ENCODE measurements around the gene CLSTN2. TPM values are rescaled to one million over a fixed set of nuclear protein-coding genes. Genes with fewer than 3 reads are reported as not detected.

The CLSTN2 gene
- total RNA-seq, 1 donor from 2014 or later, result 12.9 TPM

GRCh38 chr3:140363801-140364200 lies 428.8 kb downstream of the CLSTN2 start:
- Mint-ChIP-seq H3K9me3 (no peaks in the 10 kb centered on the region), H3K27me3 (peaks cover 3% of the 10 kb centered on the region)
- no peak for DNase-seq (ENCODE audit: extremely low spot score, unreplicated experiment)

GRCh38 chr3:140365872-140366697 lies 431.1 kb downstream of the CLSTN2 start:
- no peak for TF ChIP-seq CTCF (conservative IDR thresholded peaks at IDR 0.05)
- Mint-ChIP-seq H3K9me3 (no peaks in the 10 kb centered on the region), H3K36me3 (no peaks in the 10 kb centered on the region), H3K27ac (no peak overlapping the region), H3K4me3 (no peak overlapping the region), H3K27me3 (peaks cover 3% of the 10 kb centered on the region), H3K4me1 (ENCODE audit: unreplicated experiment) (peaks cover 11% of the 10 kb centered on the region)
- DNase-seq (ENCODE audit: extremely low spot score, unreplicated experiment), result no peak

More at GRCh38 chr3:140363801-140364200, 428.8 kb downstream of the CLSTN2 start:
- H3K4me3 Mint-ChIP-seq, result no peak overlapping the region
- H3K27ac Mint-ChIP-seq, result no peak overlapping the region
- no peak for TF ChIP-seq CTCF (conservative IDR thresholded peaks at IDR 0.05)
- no peaks in the 10 kb centered on the region for H3K4me1 Mint-ChIP-seq (ENCODE audit: unreplicated experiment)
- H3K36me3 Mint-ChIP-seq, result no peaks in the 10 kb centered on the region

- Mint-ChIP-seq H3K4me1 (ENCODE audit: unreplicated experiment) (peaks cover 11% of the 10 kb centered on the region), H3K9me3 (no peaks in the 10 kb centered on the region), H3K4me3 (no peak overlapping the region), H3K36me3 (no peaks in the 10 kb centered on the region), H3K27me3 (peaks cover 3% of the 10 kb centered on the region), H3K27ac (no peak overlapping the region)
- no peak for DNase-seq (ENCODE audit: extremely low spot score, unreplicated experiment)
- no peak for TF ChIP-seq CTCF (conservative IDR thresholded peaks at IDR 0.05)
These were observed 433.3 kb downstream of the CLSTN2 start for GRCh38 chr3:140368223-140368811.

- peaks cover 11% of the 10 kb centered on the region for H3K4me1 Mint-ChIP-seq (ENCODE audit: unreplicated experiment)
- no peak overlapping the region for H3K4me3 Mint-ChIP-seq
- no peaks in the 10 kb centered on the region for H3K36me3 Mint-ChIP-seq
- H3K27me3 Mint-ChIP-seq, result peaks cover 3% of the 10 kb centered on the region
- TF ChIP-seq CTCF (conservative IDR thresholded peaks at IDR 0.05), result no peak
- DNase-seq (ENCODE audit: extremely low spot score, unreplicated experiment), result no peak
- H3K9me3 Mint-ChIP-seq, result no peaks in the 10 kb centered on the region
- H3K27ac Mint-ChIP-seq, result no peak overlapping the region
These were observed 435.7 kb downstream of the CLSTN2 start for GRCh38 chr3:140370686-140371085.

- H3K36me3 Mint-ChIP-seq, result no peaks in the 10 kb centered on the region
- TF ChIP-seq CTCF (conservative IDR thresholded peaks at IDR 0.05), result no peak
- peaks cover 3% of the 10 kb centered on the region for H3K27me3 Mint-ChIP-seq
- H3K4me3 Mint-ChIP-seq, result no peak overlapping the region
- H3K9me3 Mint-ChIP-seq, result no peaks in the 10 kb centered on the region
- no peak for DNase-seq (ENCODE audit: extremely low spot score, unreplicated experiment)
- no peak overlapping the region for H3K27ac Mint-ChIP-seq
- H3K4me1 Mint-ChIP-seq (ENCODE audit: unreplicated experiment), result peaks cover 11% of the 10 kb centered on the region
These were observed 438.2 kb downstream of the CLSTN2 start for GRCh38 chr3:140373234-140373633.
